Ovary (tissue), 3 donors: ENCODE measurements around the gene ZNF532.

Experiments used
- POLR2A ChIP-seq: fragments of 450-650 bp; IDR thresholded peaks from one replicate; pipeline ENCODE4 v1.6.1; 2017; ENCODE audit warnings: antibody characterized with exemption, mild to moderate bottlenecking, moderate library complexity
- TF ChIP-seq, protein P1 (sequence below), 3 donors: fragments of 450-650 bp in 2 of 3; fragments of 200-600 bp in 1 of 3; IDR thresholded peaks; one replicate each; pipeline versions ENCODE4 v1.5.1 to v1.8.0; 2016 to 2022; ENCODE audit warnings: antibody characterized with exemption in 3 of 3, mild to moderate bottlenecking in 1 of 3
- donor health status: DM: no; HTN: no; CAD: no.

DNA sequence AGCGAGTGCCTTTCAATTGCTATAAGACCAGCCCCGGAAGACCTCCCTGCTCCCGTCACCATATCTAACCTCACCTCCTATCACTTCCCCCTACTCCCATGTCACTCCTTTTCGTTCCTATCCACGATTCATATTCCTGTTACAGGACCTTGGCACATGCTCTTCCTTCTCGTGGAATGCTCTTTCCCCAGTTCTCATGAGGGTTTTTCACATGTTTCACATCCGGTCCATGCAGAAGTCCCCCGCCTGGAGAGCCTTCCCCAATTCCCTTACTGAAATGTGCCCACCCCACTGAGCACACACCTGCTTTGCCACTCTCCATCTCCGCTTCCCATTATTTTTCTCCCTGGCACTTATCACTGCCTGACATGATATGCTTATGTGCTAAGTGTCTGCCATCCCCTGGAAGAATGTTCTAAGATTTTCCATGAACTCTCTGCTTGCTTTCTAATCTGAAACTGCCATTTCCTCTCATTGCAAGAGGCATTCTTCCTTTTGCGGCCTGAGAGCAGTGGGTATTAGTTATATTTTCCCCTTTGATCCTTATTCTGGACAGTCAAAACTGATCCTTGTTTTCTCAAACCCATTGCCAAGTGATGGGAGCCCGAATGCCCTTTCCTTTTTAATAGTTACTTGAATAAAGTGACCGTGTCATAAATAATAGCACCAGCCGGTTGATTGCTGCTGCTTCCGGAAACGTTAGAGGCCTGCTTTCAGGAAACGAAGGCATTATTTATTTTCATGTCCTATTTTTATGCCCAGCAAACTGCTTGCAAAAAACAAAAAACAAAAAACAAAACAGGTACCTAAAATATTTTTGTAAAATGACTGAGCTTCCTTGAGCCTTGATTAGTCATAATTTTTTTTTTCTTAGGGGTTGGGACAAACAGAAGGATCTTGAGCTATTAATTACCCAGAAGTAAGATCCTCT lies 127.9 kb downstream of the ZNF532 start:
- TF ChIP-seq POLR2A, result no peak
- TF ChIP-seq, protein P1, sequence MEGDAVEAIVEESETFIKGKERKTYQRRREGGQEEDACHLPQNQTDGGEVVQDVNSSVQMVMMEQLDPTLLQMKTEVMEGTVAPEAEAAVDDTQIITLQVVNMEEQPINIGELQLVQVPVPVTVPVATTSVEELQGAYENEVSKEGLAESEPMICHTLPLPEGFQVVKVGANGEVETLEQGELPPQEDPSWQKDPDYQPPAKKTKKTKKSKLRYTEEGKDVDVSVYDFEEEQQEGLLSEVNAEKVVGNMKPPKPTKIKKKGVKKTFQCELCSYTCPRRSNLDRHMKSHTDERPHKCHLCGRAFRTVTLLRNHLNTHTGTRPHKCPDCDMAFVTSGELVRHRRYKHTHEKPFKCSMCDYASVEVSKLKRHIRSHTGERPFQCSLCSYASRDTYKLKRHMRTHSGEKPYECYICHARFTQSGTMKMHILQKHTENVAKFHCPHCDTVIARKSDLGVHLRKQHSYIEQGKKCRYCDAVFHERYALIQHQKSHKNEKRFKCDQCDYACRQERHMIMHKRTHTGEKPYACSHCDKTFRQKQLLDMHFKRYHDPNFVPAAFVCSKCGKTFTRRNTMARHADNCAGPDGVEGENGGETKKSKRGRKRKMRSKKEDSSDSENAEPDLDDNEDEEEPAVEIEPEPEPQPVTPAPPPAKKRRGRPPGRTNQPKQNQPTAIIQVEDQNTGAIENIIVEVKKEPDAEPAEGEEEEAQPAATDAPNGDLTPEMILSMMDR (IDR thresholded peaks at IDR 0.05), result no peak
